NB4 (cell line): Measurements from ENCODE around the gene LIMD2.
A peak's percentile ranks its signal among the peaks of the same experiment; 100 is the strongest.

Experiments used
- DNase-seq: peaks from one replicate; pipeline ENCODE4 v3.0.0; 2010; ENCODE audit warnings: low read depth
- H3K4me3 ChIP-seq: one replicate; pipeline ENCODE4 v1.5.1; 2011; ENCODE audit warnings: mild to moderate bottlenecking, low read depth, low read length, moderate library complexity
- MYC ChIP-seq: IDR thresholded peaks from 2 replicates; pipeline ENCODE4 v1.6.1; 2011; ENCODE audit warnings: low read depth, low read length
- POLR2A ChIP-seq: IDR thresholded peaks from 2 replicates; pipeline ENCODE4 v1.6.1; 2011; ENCODE audit warnings: mild to moderate bottlenecking; ENCODE audit not compliant: insufficient read length; ENCODE audit errors: extremely low read depth
- TF ChIP-seq, protein P1 (sequence below): IDR thresholded peaks from one replicate; pipeline ENCODE4 v1.5.1; 2012; ENCODE audit warnings: low read depth, low read length
- TF ChIP-seq, protein P2 (sequence below): IDR thresholded peaks from 2 replicates; pipeline ENCODE4 v1.6.1; 2011; ENCODE audit warnings: low read depth, low read length

LIMD2 gene

GRCh38 chr17:63679214-63679613, 20.7 kb downstream of the LIMD2 start:
- DNase-seq, result no peak
- H3K4me3 ChIP-seq, result no peak overlapping the region
- TF ChIP-seq, protein P1, sequence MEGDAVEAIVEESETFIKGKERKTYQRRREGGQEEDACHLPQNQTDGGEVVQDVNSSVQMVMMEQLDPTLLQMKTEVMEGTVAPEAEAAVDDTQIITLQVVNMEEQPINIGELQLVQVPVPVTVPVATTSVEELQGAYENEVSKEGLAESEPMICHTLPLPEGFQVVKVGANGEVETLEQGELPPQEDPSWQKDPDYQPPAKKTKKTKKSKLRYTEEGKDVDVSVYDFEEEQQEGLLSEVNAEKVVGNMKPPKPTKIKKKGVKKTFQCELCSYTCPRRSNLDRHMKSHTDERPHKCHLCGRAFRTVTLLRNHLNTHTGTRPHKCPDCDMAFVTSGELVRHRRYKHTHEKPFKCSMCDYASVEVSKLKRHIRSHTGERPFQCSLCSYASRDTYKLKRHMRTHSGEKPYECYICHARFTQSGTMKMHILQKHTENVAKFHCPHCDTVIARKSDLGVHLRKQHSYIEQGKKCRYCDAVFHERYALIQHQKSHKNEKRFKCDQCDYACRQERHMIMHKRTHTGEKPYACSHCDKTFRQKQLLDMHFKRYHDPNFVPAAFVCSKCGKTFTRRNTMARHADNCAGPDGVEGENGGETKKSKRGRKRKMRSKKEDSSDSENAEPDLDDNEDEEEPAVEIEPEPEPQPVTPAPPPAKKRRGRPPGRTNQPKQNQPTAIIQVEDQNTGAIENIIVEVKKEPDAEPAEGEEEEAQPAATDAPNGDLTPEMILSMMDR, result no peak
- TF ChIP-seq MYC (no peak), POLR2A (no peak)
- TF ChIP-seq, protein P2, sequence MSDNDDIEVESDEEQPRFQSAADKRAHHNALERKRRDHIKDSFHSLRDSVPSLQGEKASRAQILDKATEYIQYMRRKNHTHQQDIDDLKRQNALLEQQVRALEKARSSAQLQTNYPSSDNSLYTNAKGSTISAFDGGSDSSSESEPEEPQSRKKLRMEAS, result no peak

GRCh38 chr17:63676584-63676983, 23.3 kb downstream of the LIMD2 start:
- no peak overlapping the region for H3K4me3 ChIP-seq
- no peak for DNase-seq
- TF ChIP-seq, protein P2, result no peak
- TF ChIP-seq MYC, result no peak
- TF ChIP-seq, protein P1, result no peak
- TF ChIP-seq POLR2A, result no peak

DNA sequence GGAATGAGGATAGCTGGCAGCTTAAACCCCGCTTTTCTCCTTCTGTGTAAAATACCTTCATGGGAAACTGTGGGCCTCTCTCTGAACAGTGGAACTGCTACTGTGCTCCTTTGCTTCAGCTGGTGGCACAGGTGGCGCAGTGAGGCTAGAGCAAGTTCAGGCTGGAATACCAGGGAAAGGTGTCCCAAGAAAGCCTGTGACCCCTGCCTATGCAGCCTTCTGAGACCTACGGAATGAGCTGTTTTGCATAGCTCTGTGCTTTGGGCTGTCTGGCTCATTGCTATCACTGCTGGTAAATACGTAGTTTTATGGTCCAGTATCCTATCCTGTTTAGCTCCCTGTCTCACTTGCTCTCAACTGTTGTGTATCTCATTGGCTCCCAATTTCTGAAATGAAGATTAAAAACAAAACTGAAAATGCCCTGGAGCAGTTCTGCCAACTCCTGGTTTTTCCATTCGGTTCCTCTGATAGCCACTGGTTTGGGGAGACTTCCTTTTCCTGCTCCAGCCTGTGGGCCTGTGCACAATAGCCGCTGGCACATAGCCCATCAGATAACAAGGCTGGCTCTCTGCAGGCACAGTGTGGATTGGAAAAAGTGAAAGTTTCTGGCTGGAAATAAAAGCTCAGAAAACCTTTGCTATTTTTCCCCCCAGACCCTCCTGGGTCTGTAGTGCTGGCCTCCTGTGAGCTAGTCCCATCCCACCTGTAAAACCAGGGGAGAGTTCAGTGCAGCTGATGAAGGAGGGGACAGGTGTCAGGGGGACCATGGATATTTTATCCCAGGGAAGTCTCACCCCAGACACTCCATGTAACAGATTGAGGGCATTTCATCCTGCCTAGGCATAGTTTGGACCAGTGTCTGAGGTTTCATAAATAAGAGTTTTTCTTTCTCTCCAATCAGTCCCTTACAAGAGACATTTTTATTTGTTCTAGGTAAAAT, 24.0 kb downstream of the LIMD2 start:
- H3K4me3 ChIP-seq, result no peak overlapping the region
- TF ChIP-seq, protein P1, result no peak
- TF ChIP-seq, protein P2, result no peak
- TF ChIP-seq MYC (no peak), POLR2A (no peak)
- no peak for DNase-seq

GRCh38 chr17:63675231-63675606, 24.7 kb downstream of the LIMD2 start:
- H3K4me3 ChIP-seq, result no peak overlapping the region
- peak; percentile 34 for DNase-seq

GRCh38 chr17:63672856-63673255, 27.1 kb downstream of the LIMD2 start:
- no peak for TF ChIP-seq POLR2A
- TF ChIP-seq MYC, result no peak
- TF ChIP-seq, protein P2, result no peak
- TF ChIP-seq, protein P1, result no peak

More at GRCh38 chr17:63675231-63675606, 24.7 kb downstream of the LIMD2 start:
- TF ChIP-seq MYC (no peak), POLR2A (no peak)
- TF ChIP-seq, protein P2, result no peak
- TF ChIP-seq, protein P1, result no peak

More at GRCh38 chr17:63672856-63673255, 27.1 kb downstream of the LIMD2 start:
- no peak overlapping the region for H3K4me3 ChIP-seq
- DNase-seq, result no peak
